ENCODE results near the gene MARCHF6.
"Not testable (repeated sequence)": the region's sequence is repeated elsewhere in the genome, so short reads cannot be mapped to it uniquely, and the experiment has no call there.

The MARCHF6 gene

DNA sequence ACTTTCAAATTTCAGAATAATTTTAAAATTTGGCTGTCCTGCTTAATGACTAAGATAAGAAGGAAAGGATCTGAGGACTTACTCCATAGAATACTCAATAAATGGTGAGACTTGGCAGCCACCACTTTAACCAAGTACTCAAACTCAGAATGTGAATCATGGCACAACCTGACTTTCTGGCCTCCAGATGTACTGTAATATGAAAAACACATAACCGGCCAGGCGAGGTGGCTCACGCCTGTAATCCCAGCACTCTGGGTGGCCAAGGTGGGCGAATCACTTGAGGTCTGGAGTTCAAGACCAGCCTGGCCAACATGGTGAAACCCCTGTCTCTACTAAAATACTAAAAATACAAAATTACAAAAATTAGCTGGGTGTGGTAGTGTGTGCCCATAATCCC lies 10.0 kb upstream of the MARCHF6 start:
- Histone ChIP-seq H2BK5ac (ENCODE audit: low read depth, low read length, poor library complexity, severe bottlenecking) (no peak overlapping the region), H3K27ac (ENCODE audit: low read length, poor library complexity, severe bottlenecking) (no peak overlapping the region), H2AK5ac (ENCODE audit: low read length, severe bottlenecking) (no peak overlapping the region), H3K36me3 (ENCODE audit: control insufficient read depth in 1 of 2, insufficient read depth in 2 of 2, low read depth in 1 of 2, low read length in 2 of 2) (no peaks in the 10 kb centered on the region), H3K23ac (ENCODE audit: low read length in 2 of 2) (no peak overlapping the region), H2BK15ac (ENCODE audit: low read depth, poor library complexity, severe bottlenecking) (no peak overlapping the region), H3K4me3 (ENCODE audit: insufficient read depth in 1 of 2, low read depth in 1 of 2, low read length in 2 of 2) (no peak overlapping the region), H3K18ac (ENCODE audit: low read depth in 1 of 2, low read length in 2 of 2) (no peak overlapping the region), H3K27me3 (ENCODE audit: control insufficient read depth in 1 of 2, insufficient read depth in 1 of 2, low read length in 2 of 2) (no peaks in the 10 kb centered on the region), H2AFZ (ENCODE audit: low read depth, low read length) (no peak overlapping the region), H3K9me3 (ENCODE audit: control insufficient read depth, low read length) (no peaks in the 10 kb centered on the region), H2BK12ac (ENCODE audit: low read length in 2 of 2) (no peak overlapping the region), H2BK120ac (ENCODE audit: low read depth, low read length) (no peak overlapping the region), H4K91ac (ENCODE audit: low read length) (no peak overlapping the region), H3K79me1 (replicated peaks; ENCODE audit: low read length, poor library complexity, severe bottlenecking) (no peaks in the 10 kb centered on the region), H3K14ac (ENCODE audit: low read length in 2 of 2) (no peak overlapping the region), H3K4me1 (ENCODE audit: control insufficient read depth, insufficient read depth, low read depth, low read length) (no peaks in the 10 kb centered on the region), H3K4ac (ENCODE audit: low read depth in 1 of 2, low read length in 2 of 2) (no peak overlapping the region), H3K4me2 (ENCODE audit: low read length, poor library complexity, severe bottlenecking) (no peak overlapping the region), H4K8ac (ENCODE audit: low read length) (no peak overlapping the region), H3K9ac (ENCODE audit: low read length) (no peak overlapping the region)
- no peak for DNase-seq
- 89% methylated on average over 3 of the region's 4 CpGs for WGBS

DNA sequence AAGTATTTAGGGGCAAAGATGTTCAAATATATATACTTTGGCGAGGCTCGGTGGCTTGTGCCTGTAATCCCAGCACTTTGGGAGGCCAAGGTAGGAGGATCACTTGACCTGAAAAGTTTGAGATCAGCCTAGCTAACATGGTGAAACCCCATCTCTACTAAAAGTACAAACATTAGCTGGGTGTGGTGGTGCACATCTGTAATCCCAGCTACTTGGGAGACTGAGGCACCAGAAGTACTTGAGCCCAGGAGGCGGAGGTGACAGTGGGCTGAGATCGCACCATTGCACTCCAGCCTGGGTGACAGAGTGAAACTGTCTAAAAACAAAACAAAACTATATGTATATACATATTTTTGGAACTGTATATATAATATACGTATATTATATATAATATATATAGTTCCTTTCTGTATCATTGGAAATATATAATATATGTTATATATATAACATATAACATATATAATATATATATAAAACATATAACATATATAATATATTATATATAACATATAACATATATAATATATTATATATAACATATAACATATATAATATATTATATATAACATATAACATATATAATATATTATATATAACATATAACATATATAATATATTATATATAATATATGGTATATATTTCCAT lies 8.9 kb upstream of the MARCHF6 start:
- H4K8ac ChIP-seq (ENCODE audit: low read length); H2BK120ac ChIP-seq (ENCODE audit: low read depth, low read length); H2AK5ac ChIP-seq (ENCODE audit: low read length, severe bottlenecking); H2BK5ac ChIP-seq (ENCODE audit: low read depth, low read length, poor library complexity, severe bottlenecking); H2AFZ ChIP-seq (ENCODE audit: low read depth, low read length); DNase-seq; H3K4me3 ChIP-seq (ENCODE audit: insufficient read depth in 1 of 2, low read depth in 1 of 2, low read length in 2 of 2); H2BK15ac ChIP-seq (ENCODE audit: low read depth, poor library complexity, severe bottlenecking); H3K36me3 ChIP-seq (ENCODE audit: control insufficient read depth in 1 of 2, insufficient read depth in 2 of 2, low read depth in 1 of 2, low read length in 2 of 2); H3K27me3 ChIP-seq (ENCODE audit: control insufficient read depth in 1 of 2, insufficient read depth in 1 of 2, low read length in 2 of 2); H3K4ac ChIP-seq (ENCODE audit: low read depth in 1 of 2, low read length in 2 of 2); H2BK12ac ChIP-seq (ENCODE audit: low read length in 2 of 2); H3K4me1 ChIP-seq (ENCODE audit: control insufficient read depth, insufficient read depth, low read depth, low read length); H3K4me2 ChIP-seq (ENCODE audit: low read length, poor library complexity, severe bottlenecking); H3K79me1 ChIP-seq (replicated peaks; ENCODE audit: low read length, poor library complexity, severe bottlenecking); H3K23ac ChIP-seq (ENCODE audit: low read length in 2 of 2); H3K9ac ChIP-seq (ENCODE audit: low read length); H4K91ac ChIP-seq (ENCODE audit: low read length); H3K18ac ChIP-seq (ENCODE audit: low read depth in 1 of 2, low read length in 2 of 2); H3K27ac ChIP-seq (ENCODE audit: low read length, poor library complexity, severe bottlenecking); H3K14ac ChIP-seq (ENCODE audit: low read length in 2 of 2); H3K9me3 ChIP-seq (ENCODE audit: control insufficient read depth, low read length): not testable (repeated sequence)
- 97% methylated on average over 2 of the region's 5 CpGs for WGBS

- H2AK5ac ChIP-seq (ENCODE audit: low read length, severe bottlenecking) = no peak overlapping the region
- H3K4ac ChIP-seq (ENCODE audit: low read depth in 1 of 2, low read length in 2 of 2) = no peak overlapping the region
- no peak overlapping the region for H3K4me2 ChIP-seq (ENCODE audit: low read length, poor library complexity, severe bottlenecking)
- H3K4me3 ChIP-seq (ENCODE audit: insufficient read depth in 1 of 2, low read depth in 1 of 2, low read length in 2 of 2) = no peak overlapping the region
- H3K14ac ChIP-seq (ENCODE audit: low read length in 2 of 2) = no peak overlapping the region
- no peaks in the 10 kb centered on the region for H3K36me3 ChIP-seq (ENCODE audit: control insufficient read depth in 1 of 2, insufficient read depth in 2 of 2, low read depth in 1 of 2, low read length in 2 of 2)
- H3K23ac ChIP-seq (ENCODE audit: low read length in 2 of 2) = no peak overlapping the region
- H3K9ac ChIP-seq (ENCODE audit: low read length) = no peak overlapping the region
- H2BK120ac ChIP-seq (ENCODE audit: low read depth, low read length) = no peak overlapping the region
- no peak overlapping the region for H4K8ac ChIP-seq (ENCODE audit: low read length)
- no peak overlapping the region for H3K27ac ChIP-seq (ENCODE audit: low read length, poor library complexity, severe bottlenecking)
- H3K9me3 ChIP-seq (ENCODE audit: control insufficient read depth, low read length) = no peaks in the 10 kb centered on the region
- no peak overlapping the region for H2AFZ ChIP-seq (ENCODE audit: low read depth, low read length)
- H2BK5ac ChIP-seq (ENCODE audit: low read depth, low read length, poor library complexity, severe bottlenecking) = no peak overlapping the region
- H2BK12ac ChIP-seq (ENCODE audit: low read length in 2 of 2) = no peak overlapping the region
- peaks cover 3% of the 10 kb centered on the region for H3K79me1 ChIP-seq (replicated peaks; ENCODE audit: low read length, poor library complexity, severe bottlenecking)
- no peak overlapping the region for H2BK15ac ChIP-seq (ENCODE audit: low read depth, poor library complexity, severe bottlenecking)
- peaks cover 5% of the 10 kb centered on the region for H3K4me1 ChIP-seq (ENCODE audit: control insufficient read depth, insufficient read depth, low read depth, low read length)
- H4K91ac ChIP-seq (ENCODE audit: low read length) = no peak overlapping the region
- no peak overlapping the region for H3K18ac ChIP-seq (ENCODE audit: low read depth in 1 of 2, low read length in 2 of 2)
- no peak for DNase-seq
- no peaks in the 10 kb centered on the region for H3K27me3 ChIP-seq (ENCODE audit: control insufficient read depth in 1 of 2, insufficient read depth in 1 of 2, low read length in 2 of 2)
- WGBS = 100% methylated on average over 2 of the region's 2 CpGs
These were observed 5.2 kb upstream of the MARCHF6 start for GRCh38 chr5:10348258-10348657.

DNA sequence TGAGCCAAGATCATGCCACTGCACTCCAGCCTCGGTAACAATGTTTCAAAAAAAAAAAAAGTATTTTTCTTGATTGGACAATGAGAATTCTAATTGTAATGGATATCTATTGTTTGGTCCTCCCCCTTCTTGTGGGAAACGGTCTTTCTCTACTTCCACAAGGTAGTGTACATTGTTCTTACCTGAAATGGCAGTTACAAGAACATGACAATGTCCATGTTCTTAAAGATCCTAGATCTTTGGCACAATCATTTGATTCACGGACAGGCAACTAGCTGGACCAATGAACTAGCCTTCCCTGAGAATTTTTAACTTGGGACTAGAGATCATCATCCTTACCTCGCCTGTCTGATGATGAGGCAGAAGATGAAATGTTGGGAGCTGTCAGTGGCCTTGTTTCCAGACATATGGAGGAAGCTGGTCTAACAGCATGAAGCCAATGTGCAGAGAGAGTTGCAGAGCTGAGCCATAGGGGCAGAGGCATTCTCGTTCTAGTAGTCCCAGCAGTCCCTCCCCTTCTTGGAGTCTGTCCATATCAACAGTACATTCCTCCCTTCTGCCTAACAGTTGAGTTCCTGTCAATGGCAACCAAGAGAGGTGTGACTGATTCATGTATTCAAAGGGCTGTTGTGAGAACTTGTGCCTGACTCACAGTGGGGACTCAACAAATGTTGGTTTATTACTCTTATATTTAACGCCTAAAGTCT lies 2.1 kb upstream of the MARCHF6 start:
- no peaks in the 10 kb centered on the region for H3K36me3 ChIP-seq (ENCODE audit: control insufficient read depth in 1 of 2, insufficient read depth in 2 of 2, low read depth in 1 of 2, low read length in 2 of 2)
- H3K9ac ChIP-seq (ENCODE audit: low read length) = no peak overlapping the region
- WGBS = 93% methylated on average over 6 of the region's 6 CpGs
- H3K27ac ChIP-seq (ENCODE audit: low read length, poor library complexity, severe bottlenecking) = no peak overlapping the region
- no peak overlapping the region for H3K4ac ChIP-seq (ENCODE audit: low read depth in 1 of 2, low read length in 2 of 2)
- H3K14ac ChIP-seq (ENCODE audit: low read length in 2 of 2) = no peak overlapping the region
- H3K4me1 ChIP-seq (ENCODE audit: control insufficient read depth, insufficient read depth, low read depth, low read length) = peaks cover 5% of the 10 kb centered on the region
- no peak overlapping the region for H2BK12ac ChIP-seq (ENCODE audit: low read length in 2 of 2)
- H3K18ac ChIP-seq (ENCODE audit: low read depth in 1 of 2, low read length in 2 of 2) = no peak overlapping the region
- H2AK5ac ChIP-seq (ENCODE audit: low read length, severe bottlenecking) = no peak overlapping the region
- no peak overlapping the region for H3K23ac ChIP-seq (ENCODE audit: low read length in 2 of 2)
- H4K8ac ChIP-seq (ENCODE audit: low read length) = no peak overlapping the region
- H4K91ac ChIP-seq (ENCODE audit: low read length) = no peak overlapping the region
- peaks cover 3% of the 10 kb centered on the region for H3K79me1 ChIP-seq (replicated peaks; ENCODE audit: low read length, poor library complexity, severe bottlenecking)
- peak; percentile 47 for DNase-seq
- H3K4me3 ChIP-seq (ENCODE audit: insufficient read depth in 1 of 2, low read depth in 1 of 2, low read length in 2 of 2) = no peak overlapping the region
- no peak overlapping the region for H2AFZ ChIP-seq (ENCODE audit: low read depth, low read length)
- H3K9me3 ChIP-seq (ENCODE audit: control insufficient read depth, low read length) = no peaks in the 10 kb centered on the region
- H3K4me2 ChIP-seq (ENCODE audit: low read length, poor library complexity, severe bottlenecking) = no peak overlapping the region
- H3K27me3 ChIP-seq (ENCODE audit: control insufficient read depth in 1 of 2, insufficient read depth in 1 of 2, low read length in 2 of 2) = no peaks in the 10 kb centered on the region
- no peak overlapping the region for H2BK120ac ChIP-seq (ENCODE audit: low read depth, low read length)
- H2BK5ac ChIP-seq (ENCODE audit: low read depth, low read length, poor library complexity, severe bottlenecking) = no peak overlapping the region
- no peak overlapping the region for H2BK15ac ChIP-seq (ENCODE audit: low read depth, poor library complexity, severe bottlenecking)
